Measurements from ENCODE around the gene CYTH3. TPM values are rescaled to one million over a fixed set of nuclear protein-coding genes. Genes with fewer than 3 reads are reported as not detected.

Gene CYTH3
- total RNA-seq, 1 donor: 22.9 TPM

DNA sequence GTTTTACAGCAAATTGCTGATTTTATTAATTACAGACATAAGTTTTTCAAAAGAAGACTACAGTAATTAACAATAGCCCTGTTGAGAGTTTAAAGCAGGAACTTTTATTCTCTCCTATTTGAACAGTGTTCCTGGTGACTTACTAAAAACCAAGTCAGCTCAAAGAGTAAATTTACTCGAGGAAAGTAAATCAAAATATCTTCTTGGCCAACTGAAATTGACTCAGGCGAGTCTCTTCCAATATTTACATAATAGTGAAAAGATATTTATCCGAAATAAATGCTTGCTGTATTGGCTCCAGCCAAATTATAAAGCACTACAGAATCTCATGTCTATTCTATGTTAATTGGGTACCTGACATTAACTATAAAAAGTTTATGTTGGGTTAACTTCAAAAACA, 13.2 kb downstream of the CYTH3 start:
- DNase-seq (ENCODE audit: low read depth in 2 of 3, low spot score in 2 of 3): no peak

DNA sequence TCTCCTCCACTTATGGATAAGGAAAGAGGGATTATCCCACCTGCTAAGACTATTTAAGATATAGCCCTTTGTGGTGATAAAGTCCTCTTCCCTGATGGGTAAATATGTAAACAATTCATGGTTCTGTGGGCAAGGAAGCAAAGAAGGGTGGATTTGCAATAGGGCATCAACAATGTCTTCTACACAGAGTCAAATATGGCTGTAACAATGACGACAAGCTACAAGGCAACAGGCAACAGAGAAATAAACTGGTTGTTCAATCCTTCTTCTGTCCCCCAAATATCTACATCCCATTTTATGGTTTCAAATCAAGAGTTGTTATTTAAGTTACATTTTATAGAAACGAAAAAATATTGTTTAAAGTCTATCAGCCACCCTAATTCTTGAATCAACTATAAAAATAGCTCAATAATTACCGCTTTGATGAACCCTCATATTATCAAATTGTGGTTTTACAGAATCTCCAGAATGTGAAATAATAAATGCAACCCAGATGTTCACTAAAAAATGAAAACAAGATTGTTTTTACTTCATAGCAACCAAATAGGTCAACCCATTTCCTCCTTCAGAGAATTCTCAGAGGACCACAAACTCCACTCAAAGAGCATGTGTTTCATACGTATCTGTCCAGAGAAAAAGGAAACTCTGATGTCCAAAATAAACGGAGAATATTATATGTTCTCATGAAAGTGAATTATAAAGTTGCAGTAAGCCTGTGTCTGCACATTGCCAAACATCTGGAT, 13.8 kb downstream of the CYTH3 start:
- DNase-seq (ENCODE audit: low read depth in 2 of 3, low spot score in 2 of 3): peak in 1 of 3 donors; percentile 37

DNA sequence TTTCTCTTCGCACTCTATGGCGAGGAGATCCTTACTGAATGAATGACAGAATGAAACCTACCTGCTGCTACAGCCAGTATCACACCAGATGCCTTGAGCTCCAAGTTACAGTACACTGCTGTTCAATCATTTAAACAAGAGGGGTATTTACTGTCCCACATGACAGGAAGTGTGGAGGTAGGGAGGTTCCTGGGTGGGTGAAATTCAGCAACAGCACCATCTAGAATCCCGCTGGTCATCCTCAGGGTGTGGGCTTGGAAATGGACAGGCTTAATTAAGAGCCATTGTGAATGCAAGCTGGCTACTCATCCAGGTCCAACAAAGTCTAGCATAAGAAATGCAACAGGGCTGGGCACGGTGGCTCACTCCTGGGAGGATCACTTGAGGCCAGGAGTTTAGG, 14.7 kb downstream of the CYTH3 start:
- DNase-seq (ENCODE audit: low read depth in 2 of 3, low spot score in 2 of 3): no peak

DNA sequence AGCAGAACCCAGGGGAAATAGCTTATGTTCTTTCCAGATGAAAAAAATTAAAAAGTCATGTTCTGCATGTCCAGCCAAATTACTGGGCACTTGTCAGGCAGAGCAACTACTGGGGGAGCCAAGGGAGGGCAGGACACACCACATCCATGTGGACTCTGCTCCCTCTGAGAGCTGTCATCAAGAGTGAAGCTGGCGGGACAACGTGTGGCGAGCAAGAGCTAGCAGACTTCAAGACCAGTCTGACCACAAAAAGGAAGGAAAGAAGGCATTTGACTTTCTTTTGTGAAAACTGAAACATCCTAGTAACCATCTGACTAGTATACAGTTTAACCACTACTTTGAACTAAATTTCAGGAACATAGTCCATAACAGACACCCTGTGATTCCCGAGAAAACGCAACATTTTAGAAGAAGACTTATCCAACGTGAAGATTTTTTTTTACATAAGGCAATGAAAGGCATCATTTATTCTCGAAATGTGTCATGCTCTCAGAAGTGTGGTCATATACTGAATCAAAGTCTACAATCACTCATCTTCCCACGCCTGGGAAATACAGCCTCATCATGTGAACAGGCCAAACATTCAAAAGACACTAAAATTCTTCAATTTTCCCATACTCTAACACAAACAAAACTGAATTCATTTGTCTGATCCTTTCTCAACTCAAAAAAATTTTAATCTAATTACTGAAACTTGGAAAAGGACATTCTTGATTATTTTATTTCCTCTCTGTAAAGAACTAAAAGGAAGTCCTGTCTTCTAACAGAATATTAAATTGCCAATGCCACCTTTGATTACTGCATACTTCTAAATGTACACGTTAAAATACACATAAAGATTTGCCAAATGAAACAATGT, 15.5 kb downstream of the CYTH3 start:
- DNase-seq (ENCODE audit: low read depth in 2 of 3, low spot score in 2 of 3): peak in 1 of 3 donors; percentile 45

DNA sequence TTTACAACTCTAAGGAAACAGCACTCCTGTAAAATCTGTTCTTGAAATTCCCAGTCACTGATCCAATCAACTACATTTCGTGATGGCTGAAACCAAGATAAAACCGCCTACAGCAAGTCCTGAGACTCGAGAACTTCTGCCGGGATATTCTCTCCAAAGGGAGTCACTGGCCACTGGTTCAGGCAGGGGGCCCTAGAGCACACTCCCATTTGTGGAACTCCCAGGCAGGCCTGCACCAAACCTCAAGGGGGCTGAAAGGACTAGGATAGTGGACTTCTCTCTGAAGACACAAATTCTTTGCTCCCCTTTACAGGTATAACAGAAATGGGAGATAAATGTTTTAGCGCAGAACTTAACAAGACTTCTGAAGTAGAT, 16.3 kb downstream of the CYTH3 start:
- DNase-seq (ENCODE audit: low read depth in 2 of 3, low spot score in 2 of 3): no peak

DNA sequence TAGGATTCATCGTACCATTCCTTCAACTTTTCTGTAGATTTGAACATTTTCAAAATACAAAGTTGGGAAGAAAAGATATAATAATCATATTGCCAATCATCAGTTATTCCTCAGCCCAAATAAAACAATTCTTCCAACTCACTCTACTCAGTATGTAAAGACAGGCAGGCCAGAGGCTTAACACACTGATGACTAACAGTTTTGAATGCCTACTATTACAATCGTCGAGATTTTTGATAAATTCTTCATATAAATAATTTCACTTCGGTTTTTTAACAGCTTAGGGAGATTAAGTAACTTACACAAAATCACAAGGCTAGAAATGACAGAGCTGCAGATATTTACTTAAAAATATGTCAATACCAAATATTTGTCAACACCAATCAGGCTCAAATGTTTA, 17.6 kb downstream of the CYTH3 start:
- no peak for DNase-seq (ENCODE audit: low read depth in 2 of 3, low spot score in 2 of 3)

DNA sequence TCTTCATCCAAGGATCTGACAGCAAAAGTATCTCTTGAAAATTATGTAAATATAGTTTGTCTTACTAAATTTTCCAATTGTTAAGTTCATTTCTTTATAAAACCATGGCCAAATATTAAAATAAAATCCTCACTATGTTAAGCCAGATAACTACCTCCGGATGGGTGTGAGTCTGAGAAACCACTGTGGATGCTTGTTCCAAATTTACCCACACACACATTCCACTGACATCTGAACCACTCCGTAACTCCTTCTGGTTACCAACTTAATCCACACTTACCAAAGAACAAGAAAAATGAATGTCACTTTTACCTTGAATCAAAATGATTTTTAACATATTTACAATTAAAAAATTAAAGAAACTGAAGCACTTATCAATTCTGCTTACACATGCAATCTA, 19.7 kb downstream of the CYTH3 start:
- no peak for DNase-seq (ENCODE audit: low read depth in 2 of 3, low spot score in 2 of 3)

DNA sequence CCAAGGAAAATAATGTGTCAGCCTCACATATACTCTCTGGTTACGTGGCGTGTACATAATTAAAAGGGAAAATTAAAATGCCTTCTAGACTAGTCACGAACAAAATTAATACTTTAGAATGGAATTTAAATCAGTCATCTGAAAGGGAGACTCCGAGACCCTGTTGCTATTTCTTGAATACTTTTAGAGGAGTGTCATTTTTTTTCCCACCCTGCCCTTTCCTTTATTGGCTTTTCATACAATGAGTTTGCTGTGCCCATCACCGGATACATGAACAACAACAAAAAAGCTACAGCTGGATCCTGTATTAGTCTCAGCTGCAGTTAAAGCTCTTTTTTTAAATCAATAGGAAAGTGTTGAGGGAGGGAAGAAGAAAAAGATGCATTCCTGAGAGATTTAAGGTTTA, 20.1 kb downstream of the CYTH3 start:
- DNase-seq (ENCODE audit: low read depth in 2 of 3, low spot score in 2 of 3): no peak

DNA sequence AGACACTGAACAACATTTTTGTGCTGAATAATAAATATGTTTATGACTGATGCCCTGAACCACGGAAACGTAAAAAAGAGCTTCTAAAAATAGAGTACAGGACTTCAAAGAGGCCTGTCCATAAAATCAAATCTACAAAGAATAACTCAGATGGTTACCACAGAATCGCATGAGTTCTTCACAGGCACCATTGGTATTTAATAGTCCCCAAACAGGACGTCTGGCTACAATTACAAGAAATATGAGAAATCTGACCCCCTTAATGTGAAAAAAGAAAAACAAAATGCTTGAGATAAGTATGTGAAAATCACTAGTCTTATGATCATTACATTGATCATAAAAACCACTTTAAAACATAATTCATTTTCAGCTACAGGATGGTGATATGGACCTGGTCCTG, 20.8 kb downstream of the CYTH3 start:
- no peak for DNase-seq (ENCODE audit: low read depth in 2 of 3, low spot score in 2 of 3)

DNA sequence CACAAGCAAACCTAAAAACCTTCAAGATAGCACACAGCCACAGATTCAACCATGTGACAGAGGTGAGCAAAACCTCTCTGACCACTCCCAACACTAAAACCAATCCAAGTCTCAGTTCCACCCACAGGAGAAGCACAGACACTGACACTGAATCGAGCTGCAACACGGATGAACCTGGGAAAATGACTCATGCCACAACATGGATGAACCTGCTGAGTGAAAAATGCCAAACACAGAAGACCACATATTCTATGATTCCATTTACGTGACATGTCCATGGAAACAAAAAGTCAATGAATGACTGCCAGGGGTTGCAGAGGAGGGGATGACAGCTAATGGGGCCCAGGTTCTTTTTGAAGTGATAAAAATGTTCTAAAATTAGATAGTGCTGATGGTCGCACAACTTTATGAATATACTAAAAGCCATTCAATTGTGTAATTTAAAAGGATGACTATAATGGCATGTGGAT, 22.0 kb downstream of the CYTH3 start:
- DNase-seq (ENCODE audit: low read depth in 2 of 3, low spot score in 2 of 3): no peak

DNA sequence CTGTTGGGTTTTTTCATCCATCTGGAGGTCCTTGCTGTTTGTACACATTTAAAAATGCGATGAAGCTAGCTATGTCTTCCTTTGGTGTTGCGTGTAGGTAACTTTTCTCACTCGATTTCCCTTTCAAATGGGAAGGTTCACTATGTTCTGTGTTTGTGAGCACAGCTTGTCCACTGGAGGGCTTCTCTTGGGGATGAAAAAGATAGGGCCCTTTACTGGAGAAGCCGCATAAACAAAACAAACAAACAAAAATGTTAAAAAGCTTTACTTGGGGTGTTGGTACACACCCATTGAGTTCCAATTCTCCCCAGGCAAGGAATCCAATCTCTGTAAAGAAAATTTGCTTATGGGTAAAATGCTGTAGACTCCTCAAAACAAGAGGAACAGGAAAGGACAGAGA, 23.4 kb downstream of the CYTH3 start:
- no peak for DNase-seq (ENCODE audit: low read depth in 2 of 3, low spot score in 2 of 3)

DNA sequence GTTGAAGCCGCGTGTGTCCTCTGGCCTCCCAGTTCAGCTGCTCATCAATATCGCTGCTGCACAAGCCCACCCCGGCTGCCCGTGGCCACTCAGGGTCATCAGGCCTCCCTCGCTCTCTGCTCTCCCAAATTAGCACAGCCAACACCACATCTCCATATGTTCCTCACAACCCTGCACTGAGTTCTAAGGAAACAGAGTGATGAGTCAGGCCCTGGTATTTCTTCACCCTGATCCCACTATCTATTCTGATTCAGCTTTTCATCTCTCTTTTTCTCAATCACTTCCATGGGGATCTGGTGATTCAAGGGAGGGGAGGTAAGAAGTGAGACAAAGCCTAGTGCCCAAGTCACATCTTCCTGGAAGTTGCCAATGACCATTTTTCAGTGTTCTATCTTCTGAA, 23.8 kb downstream of the CYTH3 start:
- no peak for DNase-seq (ENCODE audit: low read depth in 2 of 3, low spot score in 2 of 3)

DNA sequence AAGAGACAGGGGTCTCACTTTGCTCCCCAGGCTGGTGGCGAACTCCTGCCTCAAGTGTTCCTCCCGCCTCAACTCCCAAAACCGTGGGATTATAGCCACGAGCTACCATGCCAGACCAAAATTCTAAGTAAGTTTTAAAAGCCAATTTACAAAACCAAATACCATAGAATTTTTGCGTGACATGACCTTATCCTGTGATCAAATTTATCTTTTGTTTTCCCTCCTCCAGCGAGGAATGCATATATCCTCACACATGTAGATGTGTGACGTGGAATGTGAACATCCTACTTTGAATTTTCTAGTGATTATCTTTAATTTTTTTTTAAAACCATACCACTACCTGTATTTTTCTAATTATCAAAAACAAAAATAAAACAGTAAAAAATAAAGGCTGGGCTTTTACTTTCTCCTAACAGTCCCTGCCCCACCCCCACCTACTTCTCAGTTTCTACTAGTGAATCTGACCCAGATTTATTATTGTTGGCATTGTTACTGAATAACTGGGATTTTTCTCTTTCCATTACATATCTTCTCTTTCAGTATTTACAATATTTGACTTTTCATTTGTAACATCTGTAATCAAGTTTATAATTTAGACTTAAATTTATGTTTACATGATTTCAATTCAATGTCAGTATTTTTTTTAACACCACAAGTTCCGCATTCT, 26.0 kb downstream of the CYTH3 start:
- no peak for DNase-seq (ENCODE audit: low read depth in 2 of 3, low spot score in 2 of 3)

DNA sequence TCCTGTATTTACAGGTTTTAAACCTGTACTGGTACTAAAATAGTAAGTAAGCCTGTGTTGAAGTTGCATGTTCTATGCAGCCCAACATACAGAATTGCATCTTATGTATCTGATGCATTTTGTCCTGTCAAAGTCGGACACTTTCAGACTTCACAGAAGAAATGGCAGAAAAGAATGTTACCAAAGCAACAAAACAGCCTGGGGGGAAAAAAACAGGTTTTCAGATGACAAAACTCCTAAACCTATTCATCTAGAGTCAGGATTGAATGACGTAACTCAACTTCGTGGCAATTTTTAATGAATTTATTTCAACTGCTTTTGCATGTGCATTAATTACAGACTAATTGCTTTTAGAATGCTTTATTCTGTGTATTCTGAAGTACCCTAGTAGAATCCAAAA, 28.4 kb downstream of the CYTH3 start:
- no peak for DNase-seq (ENCODE audit: low read depth in 2 of 3, low spot score in 2 of 3)

DNA sequence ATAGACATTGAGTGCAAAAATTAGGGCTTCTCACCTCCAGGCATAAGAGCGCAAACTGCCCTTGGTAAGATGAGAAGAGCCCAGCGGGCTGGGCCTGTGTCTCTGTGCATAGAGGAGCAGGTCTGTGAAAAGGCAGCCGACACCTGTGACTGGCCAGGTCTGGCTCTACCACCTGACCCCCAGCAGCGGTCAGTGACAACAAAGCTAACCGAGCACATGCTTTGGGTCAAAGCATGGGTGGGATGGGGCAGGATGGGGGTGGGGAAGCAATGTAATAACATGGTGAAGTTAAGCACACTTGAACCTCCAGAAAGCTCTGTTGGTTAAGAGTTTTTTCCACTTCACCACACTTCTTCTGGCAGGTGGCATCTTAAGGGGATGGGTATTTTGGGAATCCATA, 29.3 kb downstream of the CYTH3 start:
- no peak for DNase-seq (ENCODE audit: low read depth in 2 of 3, low spot score in 2 of 3)

DNA sequence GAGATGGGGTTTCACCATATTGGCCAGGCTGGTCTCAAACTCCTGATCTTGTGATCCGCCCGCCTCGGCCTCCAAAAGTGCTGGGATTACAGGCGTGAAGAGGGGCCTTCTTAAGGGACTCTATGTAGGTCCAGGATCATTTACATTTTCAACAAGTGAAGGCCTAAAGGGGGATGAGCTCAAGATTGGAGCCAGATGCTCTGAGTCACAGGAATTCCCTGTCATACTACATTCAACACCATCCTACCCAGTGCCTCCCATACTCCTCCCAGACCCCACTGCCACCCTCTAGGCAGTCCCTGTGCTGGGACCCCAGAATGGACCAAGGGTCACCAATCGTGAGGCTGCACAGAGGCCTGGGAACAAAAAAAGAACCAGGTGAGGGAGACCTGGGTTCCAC, 29.9 kb downstream of the CYTH3 start:
- DNase-seq (ENCODE audit: low read depth in 2 of 3, low spot score in 2 of 3): no peak

DNA sequence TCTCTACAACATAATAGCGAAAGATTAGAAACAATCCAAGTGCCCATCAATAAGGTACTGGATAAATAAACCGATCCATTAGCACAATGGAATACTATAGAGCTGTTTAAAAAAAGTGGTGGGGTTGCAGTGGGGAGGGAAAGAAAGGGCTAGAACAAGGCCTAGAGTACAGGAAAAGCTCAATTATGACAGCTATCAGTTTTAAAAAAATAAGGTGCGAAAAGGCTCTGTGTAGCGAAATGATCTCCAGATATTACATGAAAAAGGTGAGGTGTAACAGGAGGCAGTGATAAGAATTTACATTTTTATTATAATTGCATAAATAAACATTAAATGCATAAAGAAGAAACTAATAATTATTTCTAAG, 30.8 kb downstream of the CYTH3 start:
- no peak for DNase-seq (ENCODE audit: low read depth in 2 of 3, low spot score in 2 of 3)

DNA sequence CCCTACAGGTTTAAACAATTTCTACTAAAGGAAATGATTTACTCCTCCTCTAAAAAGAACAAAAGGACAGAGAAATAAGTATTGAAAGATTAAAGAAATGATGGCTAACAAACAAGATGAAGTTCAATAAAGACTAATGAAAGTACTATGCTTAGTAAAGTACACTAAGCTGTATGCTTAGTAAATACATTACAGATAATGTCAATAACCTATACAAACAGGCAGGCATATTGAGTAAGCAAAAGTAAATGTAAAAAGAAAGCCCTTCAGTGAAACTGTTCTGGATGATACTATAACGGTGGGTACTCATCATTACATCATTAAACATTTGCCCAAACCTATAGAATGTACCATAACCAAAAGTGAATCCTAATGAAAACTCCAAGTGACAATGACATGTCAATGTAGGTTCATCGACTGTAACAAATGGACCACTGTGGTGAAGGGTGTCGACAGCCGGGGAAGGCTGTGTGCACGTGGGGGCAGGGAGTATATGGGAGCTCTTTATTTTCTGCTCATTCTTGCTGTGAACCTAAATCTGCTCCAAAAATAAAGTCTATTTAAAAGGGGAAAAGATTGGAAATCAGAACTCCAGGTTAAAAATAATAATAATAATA, 34.0 kb downstream of the CYTH3 start:
- no peak for DNase-seq (ENCODE audit: low read depth in 2 of 3, low spot score in 2 of 3)

DNA sequence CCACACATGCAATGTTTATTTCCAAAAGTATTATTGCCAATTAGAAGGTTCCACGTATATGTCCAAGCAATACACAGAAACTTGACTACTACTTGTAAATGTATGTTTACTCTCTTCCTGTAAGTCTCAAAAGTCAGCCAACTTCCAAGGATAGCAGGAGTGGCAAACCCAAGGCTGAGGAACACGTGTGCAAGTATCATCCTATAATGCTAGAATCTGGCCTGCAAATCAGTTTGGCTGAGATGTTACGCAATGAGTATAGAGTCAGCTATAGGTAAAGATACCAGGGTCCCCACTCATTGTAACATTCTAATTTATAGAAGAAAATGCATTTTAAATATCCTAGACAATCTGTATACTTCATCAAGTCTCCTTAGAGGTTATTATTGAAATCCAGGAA, 34.7 kb downstream of the CYTH3 start:
- DNase-seq (ENCODE audit: low read depth in 2 of 3, low spot score in 2 of 3): no peak

DNA sequence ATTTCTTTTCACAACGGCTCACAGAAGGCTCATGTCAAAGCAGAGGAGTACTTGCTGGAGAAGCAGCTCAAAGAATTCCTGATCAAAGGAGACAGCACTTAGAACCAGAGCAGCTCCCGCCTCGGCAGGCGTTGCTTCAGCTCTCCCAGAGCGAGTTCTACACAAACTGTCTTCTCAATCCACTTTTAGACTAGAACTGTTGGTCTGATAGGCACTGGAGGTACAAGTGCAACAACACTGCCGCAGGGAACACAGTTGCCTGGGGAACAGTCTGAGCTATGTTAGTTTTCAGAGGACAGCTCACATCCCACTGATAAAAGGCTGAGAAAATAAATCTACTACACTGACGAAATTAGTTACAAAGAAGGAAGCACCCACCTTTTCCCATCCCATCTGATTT, 35.4 kb downstream of the CYTH3 start:
- no peak for DNase-seq (ENCODE audit: low read depth in 2 of 3, low spot score in 2 of 3)

All from hematopoietic multipotent progenitor cell (in vitro differentiated cells).